ENCODE measurements around the gene MRPL20. TPM values are rescaled to one million over a fixed set of nuclear protein-coding genes. Genes with fewer than 3 reads are reported as not detected.
"Not testable (repeated sequence)": the region's sequence is repeated elsewhere in the genome, so short reads cannot be mapped to it uniquely, and the experiment has no call there.

The MRPL20 gene
- total RNA-seq, 2 donors from 2014 or later: 143 to 174 TPM

DNA sequence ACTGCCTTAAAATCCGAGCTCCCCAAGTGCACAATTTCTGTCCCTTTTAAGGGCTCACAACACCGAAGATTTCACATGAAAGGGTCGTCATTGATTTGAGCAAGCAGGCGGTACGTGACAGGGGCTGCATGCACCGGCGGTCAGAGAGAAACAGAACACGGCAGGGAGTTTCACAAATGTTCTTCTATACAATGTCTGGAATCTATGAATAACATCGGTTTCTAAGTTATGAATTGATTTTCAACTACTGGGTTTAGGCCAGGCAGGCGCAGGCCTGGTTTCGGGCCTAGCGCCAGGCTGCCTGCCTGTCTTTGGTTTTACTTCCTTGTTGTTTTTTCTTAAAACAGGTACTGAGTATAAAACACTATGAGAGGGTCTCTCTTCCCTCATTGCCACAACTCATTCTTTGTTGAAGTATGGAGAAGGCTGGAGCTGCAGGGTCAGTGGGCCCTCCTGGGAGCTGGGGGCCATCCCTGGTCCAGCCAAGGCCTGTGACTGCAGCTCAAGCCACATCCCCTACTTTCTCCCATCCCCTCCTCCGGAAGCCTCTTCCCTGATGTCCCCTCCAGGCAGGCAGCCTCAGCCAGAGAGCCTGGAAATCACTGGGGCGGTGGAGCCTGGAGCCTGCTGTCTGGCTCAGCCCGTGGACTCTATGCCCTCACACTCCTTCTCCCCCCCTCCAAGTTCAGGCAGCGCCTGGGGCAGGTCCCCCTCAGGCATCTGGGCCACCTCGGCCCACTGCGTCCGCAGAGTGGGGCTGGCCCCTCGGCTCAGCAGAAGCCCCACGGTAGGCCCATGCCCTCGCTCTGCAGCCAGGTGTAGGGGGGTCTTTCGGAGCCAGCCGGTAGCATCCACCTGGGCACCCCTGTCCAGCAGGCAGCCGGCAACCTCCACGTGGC is 11.6 kb upstream of the MRPL20 start:
- Histone ChIP-seq H3K9me3 (no peaks in the 10 kb centered on the region), H3K4me3 (no peak overlapping the region), H3K27me3 (replicated peaks; ENCODE audit: insufficient read depth) (no peaks in the 10 kb centered on the region), H3K36me3 (no peaks in the 10 kb centered on the region), H3K4me1 (replicated peaks) (peaks cover 6% of the 10 kb centered on the region), H3K27ac (peak overlapping the region; percentile 80 to 83)
- TF ChIP-seq, protein P1, sequence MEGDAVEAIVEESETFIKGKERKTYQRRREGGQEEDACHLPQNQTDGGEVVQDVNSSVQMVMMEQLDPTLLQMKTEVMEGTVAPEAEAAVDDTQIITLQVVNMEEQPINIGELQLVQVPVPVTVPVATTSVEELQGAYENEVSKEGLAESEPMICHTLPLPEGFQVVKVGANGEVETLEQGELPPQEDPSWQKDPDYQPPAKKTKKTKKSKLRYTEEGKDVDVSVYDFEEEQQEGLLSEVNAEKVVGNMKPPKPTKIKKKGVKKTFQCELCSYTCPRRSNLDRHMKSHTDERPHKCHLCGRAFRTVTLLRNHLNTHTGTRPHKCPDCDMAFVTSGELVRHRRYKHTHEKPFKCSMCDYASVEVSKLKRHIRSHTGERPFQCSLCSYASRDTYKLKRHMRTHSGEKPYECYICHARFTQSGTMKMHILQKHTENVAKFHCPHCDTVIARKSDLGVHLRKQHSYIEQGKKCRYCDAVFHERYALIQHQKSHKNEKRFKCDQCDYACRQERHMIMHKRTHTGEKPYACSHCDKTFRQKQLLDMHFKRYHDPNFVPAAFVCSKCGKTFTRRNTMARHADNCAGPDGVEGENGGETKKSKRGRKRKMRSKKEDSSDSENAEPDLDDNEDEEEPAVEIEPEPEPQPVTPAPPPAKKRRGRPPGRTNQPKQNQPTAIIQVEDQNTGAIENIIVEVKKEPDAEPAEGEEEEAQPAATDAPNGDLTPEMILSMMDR (IDR thresholded peaks at IDR 0.05): no peak
- TF ChIP-seq POLR2AphosphoS5 (IDR thresholded peaks at IDR 0.05): no peak
- no peak for TF ChIP-seq POLR2A (IDR thresholded peaks at IDR 0.05)
- WGBS: 66% methylated on average over 26 of the region's 26 CpGs
- DNase-seq (ENCODE audit: low spot score): no peak
- intact Hi-C loops (cut with DNase I): no loop called here

DNA sequence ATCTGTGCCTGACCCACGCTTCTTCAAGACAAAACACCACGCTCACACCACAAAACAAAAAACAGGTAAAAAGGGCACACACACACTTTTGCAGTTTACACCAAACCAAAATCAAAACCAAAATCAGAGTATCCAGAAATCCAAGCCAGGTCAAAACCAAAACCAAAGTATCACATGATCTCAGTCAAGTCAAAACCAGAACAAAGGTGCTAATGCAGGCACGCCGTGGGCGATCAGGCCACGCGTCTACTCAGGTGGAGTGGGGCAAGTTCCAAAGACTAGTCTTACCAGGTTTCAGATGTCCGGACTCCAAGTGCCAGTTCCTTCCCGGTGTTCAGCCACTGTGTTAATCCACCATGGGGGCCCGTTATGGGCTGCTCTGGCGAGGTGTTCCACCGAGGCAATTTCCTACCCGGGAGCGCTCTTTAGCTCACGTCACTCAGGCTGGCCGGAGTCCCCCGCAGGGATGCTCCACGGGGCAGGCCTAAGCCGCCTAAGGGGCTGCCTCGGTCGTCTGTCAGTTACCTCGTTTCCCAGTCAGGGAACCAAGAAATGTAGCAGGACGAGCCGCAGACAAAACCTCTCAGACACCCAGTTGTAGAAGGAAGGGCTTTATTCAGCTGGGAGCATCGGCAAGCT is 10.9 kb upstream of the MRPL20 start:
- H3K36me3 ChIP-seq; H3K4me1 ChIP-seq (replicated peaks); DNase-seq (ENCODE audit: low spot score); intact Hi-C loops (cut with DNase I); H3K9me3 ChIP-seq; H3K4me3 ChIP-seq; H3K27me3 ChIP-seq (replicated peaks; ENCODE audit: insufficient read depth): not testable (repeated sequence)
- TF ChIP-seq POLR2AphosphoS5 (IDR thresholded peaks at IDR 0.05): peak; percentile 15
- peak overlapping the region; percentile 80 to 83 for H3K27ac ChIP-seq
- WGBS: 56% methylated on average over 25 of the region's 25 CpGs

DNA sequence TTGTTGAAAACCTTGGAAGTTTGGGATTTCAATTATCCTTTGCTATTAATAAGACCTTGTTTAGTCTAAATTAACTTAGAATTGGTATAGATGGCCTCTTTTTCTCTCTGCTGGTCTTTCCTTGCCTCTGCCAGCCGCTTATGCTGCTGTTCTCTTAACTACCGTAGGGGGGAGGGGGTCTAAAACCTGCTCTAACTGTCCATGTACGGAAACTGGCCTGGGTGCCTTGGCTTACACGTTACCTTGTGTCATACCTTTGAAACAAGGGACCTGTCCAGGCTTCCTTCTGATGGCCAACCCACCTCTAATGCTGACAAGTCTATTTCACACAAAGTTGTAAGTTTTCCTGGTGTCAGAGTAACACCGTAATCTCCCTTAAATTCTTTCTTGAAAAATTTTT is 10.3 kb upstream of the MRPL20 start:
- peak overlapping the region in 1 of 2 donors; percentile 80 for H3K27ac ChIP-seq
- H3K36me3 ChIP-seq; H3K4me1 ChIP-seq (replicated peaks); intact Hi-C loops (cut with DNase I); DNase-seq (ENCODE audit: low spot score); H3K9me3 ChIP-seq; H3K27me3 ChIP-seq (replicated peaks; ENCODE audit: insufficient read depth); H3K4me3 ChIP-seq: not testable (repeated sequence)
- 42% methylated on average over 5 of the region's 5 CpGs for WGBS

DNA sequence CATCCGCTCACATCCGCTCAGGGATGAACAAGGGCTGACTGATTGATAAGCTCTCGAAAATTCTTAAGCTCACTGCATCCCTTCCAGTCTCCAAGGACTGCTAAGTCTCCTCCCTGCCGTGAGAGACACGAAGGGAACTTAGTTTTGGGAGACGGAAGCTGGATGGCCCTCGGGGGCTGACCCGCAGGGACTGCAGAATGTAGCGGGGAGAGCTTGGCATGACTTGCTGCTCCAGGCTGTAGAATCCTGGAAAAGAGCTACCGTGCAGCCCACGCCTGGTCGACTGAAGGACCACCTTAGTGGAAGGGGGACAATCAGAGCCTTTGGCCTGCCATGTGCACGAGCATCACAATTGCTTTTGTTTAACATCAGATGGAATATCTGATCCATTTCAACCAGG is 8.7 kb upstream of the MRPL20 start:
- Histone ChIP-seq H3K27ac (no peak overlapping the region), H3K4me1 (replicated peaks) (peaks cover 3% of the 10 kb centered on the region), H3K36me3 (no peaks in the 10 kb centered on the region), H3K9me3 (no peaks in the 10 kb centered on the region), H3K27me3 (replicated peaks; ENCODE audit: insufficient read depth) (no peaks in the 10 kb centered on the region), H3K4me3 (no peak overlapping the region)
- no peak for TF ChIP-seq POLR2A (IDR thresholded peaks at IDR 0.05)
- TF ChIP-seq, protein P1 (IDR thresholded peaks at IDR 0.05): no peak
- TF ChIP-seq POLR2AphosphoS5 (IDR thresholded peaks at IDR 0.05): no peak
- WGBS: 78% methylated on average over 13 of the region's 13 CpGs
- intact Hi-C loops (cut with DNase I): no loop called here
- DNase-seq (ENCODE audit: low spot score): no peak

DNA sequence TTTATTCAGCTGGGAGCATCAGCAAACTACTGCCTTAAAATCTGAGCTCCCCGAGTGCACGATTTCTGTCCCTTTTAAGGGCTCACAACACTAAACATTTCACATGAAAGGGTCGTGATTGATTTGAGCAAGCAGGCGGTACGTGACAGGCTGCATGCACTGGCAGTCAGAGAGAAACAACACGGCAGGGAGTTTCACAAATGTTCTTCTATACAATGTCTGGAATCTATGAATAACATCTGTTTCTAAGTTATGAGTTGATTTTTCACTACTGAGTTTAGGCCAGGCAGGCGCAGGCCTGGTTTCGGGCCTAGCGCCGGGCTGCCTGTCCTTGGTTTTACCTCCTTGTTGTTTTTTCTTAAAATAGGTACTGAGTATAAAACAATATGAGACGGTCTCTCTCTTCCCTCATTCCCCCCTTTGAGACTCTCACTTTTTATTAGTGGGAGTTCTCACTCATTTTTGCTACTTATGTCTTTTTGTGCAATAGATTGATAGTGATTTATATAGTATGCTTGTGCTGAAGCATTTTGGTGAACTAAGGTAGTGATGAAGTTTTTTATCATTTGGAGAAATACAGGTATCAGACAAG is 5.3 kb upstream of the MRPL20 start:
- H3K4me3 ChIP-seq; intact Hi-C loops (cut with DNase I); H3K36me3 ChIP-seq; H3K27ac ChIP-seq; H3K27me3 ChIP-seq (replicated peaks; ENCODE audit: insufficient read depth); H3K9me3 ChIP-seq; H3K4me1 ChIP-seq (replicated peaks); DNase-seq (ENCODE audit: low spot score): not testable (repeated sequence)
- WGBS: 96% methylated on average over 11 of the region's 11 CpGs

DNA sequence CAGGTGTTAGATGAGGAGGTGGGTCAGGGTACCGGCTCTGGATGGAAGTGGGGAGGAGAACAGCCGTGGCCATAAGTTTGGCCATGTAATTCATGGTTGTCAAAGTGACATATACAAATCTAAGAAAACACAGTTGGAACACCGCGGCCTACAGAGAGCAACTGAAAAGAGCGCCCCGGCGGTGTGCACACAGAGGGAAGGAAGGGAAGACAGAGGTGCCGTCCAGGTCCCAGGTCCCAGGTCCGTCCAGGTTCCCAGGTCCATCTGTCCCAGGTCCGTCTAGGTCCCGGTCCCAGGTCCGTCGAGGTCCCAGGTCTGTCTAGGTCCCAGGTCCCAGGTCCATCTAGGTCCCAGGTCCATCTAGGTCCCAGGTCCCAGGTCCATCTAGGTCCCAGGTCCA is 4.5 kb upstream of the MRPL20 start:
- H3K27me3 ChIP-seq (replicated peaks; ENCODE audit: insufficient read depth): no peaks in the 10 kb centered on the region
- H3K4me1 ChIP-seq (replicated peaks): no peaks in the 10 kb centered on the region
- no peaks in the 10 kb centered on the region for H3K36me3 ChIP-seq
- intact Hi-C loops (cut with DNase I): no loop called here
- WGBS: 92% methylated on average over 13 of the region's 13 CpGs
- no peak overlapping the region for H3K4me3 ChIP-seq
- H3K9me3 ChIP-seq: no peaks in the 10 kb centered on the region
- TF ChIP-seq POLR2A (IDR thresholded peaks at IDR 0.05) (no peak), POLR2AphosphoS5 (IDR thresholded peaks at IDR 0.05) (no peak)
- TF ChIP-seq, protein P1 (IDR thresholded peaks at IDR 0.05): no peak
- DNase-seq (ENCODE audit: low spot score): no peak
- no peak overlapping the region for H3K27ac ChIP-seq

DNA sequence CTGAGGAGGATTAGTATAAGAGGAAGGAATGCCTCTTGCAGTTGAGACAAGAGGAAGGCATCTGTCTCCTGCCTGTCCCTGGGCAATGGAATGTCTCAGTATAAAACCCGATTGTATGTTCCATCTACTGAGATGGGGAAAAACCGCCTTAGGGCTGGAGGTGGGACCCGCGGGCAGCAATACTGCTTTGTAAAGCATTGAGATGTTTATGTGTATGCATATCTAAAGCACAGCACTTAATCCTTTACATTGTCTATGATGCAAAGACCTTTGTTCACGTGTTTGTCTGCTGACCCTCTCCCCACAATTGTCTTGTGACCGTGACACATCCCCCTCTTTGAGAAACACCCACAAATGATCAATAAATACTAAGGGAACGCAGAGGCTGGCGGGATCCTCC is 3.1 kb upstream of the MRPL20 start:
- H3K9me3 ChIP-seq; H3K4me1 ChIP-seq (replicated peaks); H3K4me3 ChIP-seq; H3K27ac ChIP-seq; H3K27me3 ChIP-seq (replicated peaks; ENCODE audit: insufficient read depth); DNase-seq (ENCODE audit: low spot score); H3K36me3 ChIP-seq; intact Hi-C loops (cut with DNase I): not testable (repeated sequence)
- 64% methylated on average over 8 of the region's 8 CpGs for WGBS
